ENCODE results near the gene ANKH. TPM values are rescaled to one million over a fixed set of nuclear protein-coding genes. Genes with fewer than 3 reads are reported as not detected.

The ANKH gene
- total and polyA plus RNA-seq, 4 donors: 10.8 to 46.7 (median 17.2) TPM

GRCh38 chr5:14915291-14915952 is 43.8 kb upstream of the ANKH start:
- Histone ChIP-seq H3K4me1 (ENCODE audit: control insufficient read depth in 5 of 5, insufficient read depth in 5 of 5, low read length in 5 of 5) (peaks cover 0 to 3% (median 0%) of the 10 kb centered on the region in 5 donors), H3K4me3 (no peak overlapping the region), H3K9me3 (ENCODE audit: control insufficient read depth in 4 of 4, insufficient read depth in 3 of 4, low read length in 3 of 4) (no peaks in the 10 kb centered on the region), H3K27ac (ENCODE audit: low read depth in 1 of 2, low read length in 1 of 2) (no peak overlapping the region), H3K27me3 (ENCODE audit: control insufficient read depth in 3 of 3, insufficient read depth in 3 of 3, low read length in 2 of 3) (no peaks in the 10 kb centered on the region), H3K9ac (ENCODE audit: insufficient read depth in 1 of 2, low read length in 2 of 2) (no peak overlapping the region), H3K36me3 (ENCODE audit: control insufficient read depth in 4 of 4, insufficient read depth in 4 of 4, low read length in 4 of 4) (no peaks in the 10 kb centered on the region)
- 85 to 87% methylated on average over 10 of the region's 10 CpGs for WGBS, 2 donors
- TF ChIP-seq CTCF (IDR thresholded peaks at IDR 0.05; ENCODE audit: control extremely low read depth, extremely low read depth): no peak
- DNase-seq (peak in 2 of 3 donors; percentile 26 to 38), ATAC-seq (ENCODE audit: insufficient read depth, low FRiP score) (no peak)

GRCh38 chr5:14914623-14915260 is 43.2 kb upstream of the ANKH start:
- no peak overlapping the region for H3K27ac ChIP-seq (ENCODE audit: low read depth in 1 of 2, low read length in 1 of 2)
- DNase-seq (no peak), ATAC-seq (ENCODE audit: insufficient read depth, low FRiP score) (no peak)
- H3K36me3 ChIP-seq (ENCODE audit: control insufficient read depth in 4 of 4, insufficient read depth in 4 of 4, low read length in 4 of 4): no peaks in the 10 kb centered on the region
- no peak overlapping the region for H3K4me3 ChIP-seq
- TF ChIP-seq CTCF (IDR thresholded peaks at IDR 0.05; ENCODE audit: control extremely low read depth, extremely low read depth): no peak
- peaks cover 0 to 3% (median 0%) of the 10 kb centered on the region in 5 donors for H3K4me1 ChIP-seq (ENCODE audit: control insufficient read depth in 5 of 5, insufficient read depth in 5 of 5, low read length in 5 of 5)
- no peaks in the 10 kb centered on the region for H3K27me3 ChIP-seq (ENCODE audit: control insufficient read depth in 3 of 3, insufficient read depth in 3 of 3, low read length in 2 of 3)
- H3K9ac ChIP-seq (ENCODE audit: insufficient read depth in 1 of 2, low read length in 2 of 2): no peak overlapping the region
- 89 to 92% methylated on average over 8 of the region's 8 CpGs for WGBS, 2 donors
- H3K9me3 ChIP-seq (ENCODE audit: control insufficient read depth in 4 of 4, insufficient read depth in 3 of 4, low read length in 3 of 4): no peaks in the 10 kb centered on the region

- H3K9me3 ChIP-seq (ENCODE audit: control insufficient read depth in 4 of 4, insufficient read depth in 3 of 4, low read length in 3 of 4): no peaks in the 10 kb centered on the region
- 87 to 92% methylated on average over 7 of the region's 7 CpGs for WGBS, 2 donors
- H3K4me3 ChIP-seq: no peak overlapping the region
These were observed 42.6 kb upstream of the ANKH start for GRCh38 chr5:14914193-14914592.

More at GRCh38 chr5:14914193-14914592, 42.6 kb upstream of the ANKH start:
- Histone ChIP-seq H3K27ac (ENCODE audit: low read depth in 1 of 2, low read length in 1 of 2) (no peak overlapping the region), H3K9ac (ENCODE audit: insufficient read depth in 1 of 2, low read length in 2 of 2) (no peak overlapping the region), H3K27me3 (ENCODE audit: control insufficient read depth in 3 of 3, insufficient read depth in 3 of 3, low read length in 2 of 3) (peaks cover 0 to under 1% (median 0%) of the 10 kb centered on the region in 3 donors), H3K4me1 (ENCODE audit: control insufficient read depth in 5 of 5, insufficient read depth in 5 of 5, low read length in 5 of 5) (peaks cover 0 to 3% (median 0%) of the 10 kb centered on the region in 5 donors), H3K36me3 (ENCODE audit: control insufficient read depth in 4 of 4, insufficient read depth in 4 of 4, low read length in 4 of 4) (no peaks in the 10 kb centered on the region)
- no peak for DNase-seq
- TF ChIP-seq CTCF (IDR thresholded peaks at IDR 0.05; ENCODE audit: control extremely low read depth, extremely low read depth): no peak
- ATAC-seq (ENCODE audit: insufficient read depth, low FRiP score): no peak
